Activated CD8-positive, alpha-beta memory T cell treated with anti-CD3 and anti-CD28 coated beads, Interleukin-2, amount 50 U/mL, for 24 hours (primary cell): Measurements from ENCODE around the gene LRRC1.

ENCODE experiments used
- DNase-seq: peaks from one replicate; pipeline ENCODE4 v3.0.0-alpha.2; 2020; ENCODE audit errors: extremely low read depth

LRRC1 gene

GRCh38 chr6:53847796-53848314 is 53.0 kb downstream of the LRRC1 start:
- DNase-seq: no peak

DNA sequence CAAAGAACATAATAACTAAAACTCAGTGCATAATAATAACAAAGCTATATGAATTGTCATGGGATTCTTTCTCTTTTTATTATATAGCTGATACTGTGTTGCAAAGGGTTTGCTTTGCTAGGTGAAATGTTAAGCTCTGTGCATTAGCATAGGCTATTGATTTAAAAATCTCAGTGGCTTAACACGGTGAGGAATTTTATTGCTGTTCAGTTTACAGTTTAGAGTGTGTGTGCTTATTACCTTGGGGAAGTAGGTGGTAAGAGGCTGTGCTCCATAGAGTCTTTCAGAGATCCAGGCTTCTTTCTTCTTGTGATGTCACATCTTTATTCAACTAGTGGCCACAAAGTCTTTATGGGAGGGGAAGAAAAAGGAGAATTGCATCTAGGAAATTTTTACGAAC is 55.7 kb downstream of the LRRC1 start:
- DNase-seq: no peak

- DNase-seq: no peak
These were observed 56.8 kb downstream of the LRRC1 start for GRCh38 chr6:53851561-53851960.

DNA sequence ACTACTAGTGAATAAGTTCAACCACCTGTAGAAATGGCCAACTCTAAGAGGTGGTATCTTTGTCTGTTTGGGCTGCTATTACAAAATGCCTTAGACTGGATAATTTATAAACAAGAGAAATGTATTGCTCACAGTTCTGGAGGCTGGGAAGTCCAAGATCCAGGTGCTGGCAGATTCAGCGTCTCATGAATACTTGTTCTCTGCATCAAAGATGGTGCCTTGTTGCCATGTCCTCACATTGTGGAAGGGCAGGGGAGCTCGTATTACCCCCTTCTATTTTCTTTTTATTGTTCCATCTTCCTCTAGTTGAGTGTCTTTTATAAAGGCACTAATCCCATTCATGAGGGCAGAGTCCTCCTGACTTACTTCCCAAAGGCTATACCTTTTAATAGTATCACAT is 58.0 kb downstream of the LRRC1 start:
- DNase-seq: no peak

- DNase-seq: no peak
These were observed 60.2 kb downstream of the LRRC1 start for GRCh38 chr6:53854843-53855567.

DNA sequence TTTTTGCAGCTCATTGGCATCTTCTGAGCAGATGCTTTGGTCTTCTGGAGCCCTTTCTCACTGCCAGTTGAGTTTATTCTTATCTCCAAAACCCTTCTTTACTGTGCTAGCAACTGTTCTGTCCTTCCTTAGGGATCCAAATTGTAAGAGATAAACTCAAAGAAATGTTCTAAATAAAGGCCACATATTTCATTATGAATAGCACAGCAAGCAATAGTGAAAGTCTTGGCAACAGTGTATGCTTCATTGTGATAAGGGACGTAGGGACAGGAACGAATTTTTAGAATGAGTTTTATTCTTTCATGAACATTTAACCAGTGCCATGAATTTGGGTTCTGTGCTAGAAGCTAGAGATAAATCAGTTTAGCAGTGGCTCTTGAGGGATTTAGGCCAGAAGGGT is 61.1 kb downstream of the LRRC1 start:
- no peak for DNase-seq

GRCh38 chr6:53857318-53858094 is 62.7 kb downstream of the LRRC1 start:
- DNase-seq: no peak

DNA sequence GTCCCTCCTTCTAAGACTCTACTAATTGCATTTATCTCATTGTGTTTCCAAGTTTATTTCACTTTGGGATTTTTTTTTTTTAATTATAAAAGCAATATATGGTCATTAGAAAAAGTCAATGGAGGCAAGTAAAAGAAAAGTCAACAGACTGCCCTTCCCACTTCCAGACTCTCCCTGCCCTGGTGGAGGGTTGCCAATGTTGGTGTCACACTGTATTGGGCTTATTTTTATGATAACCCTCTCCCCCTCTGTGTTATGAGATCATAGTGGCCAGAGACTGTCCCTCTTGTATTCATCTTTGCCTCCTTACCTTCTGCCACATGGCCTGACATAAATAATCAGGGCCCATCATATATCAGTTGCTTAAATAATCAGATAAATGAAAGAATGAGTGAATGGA is 63.4 kb downstream of the LRRC1 start:
- DNase-seq: no peak

DNA sequence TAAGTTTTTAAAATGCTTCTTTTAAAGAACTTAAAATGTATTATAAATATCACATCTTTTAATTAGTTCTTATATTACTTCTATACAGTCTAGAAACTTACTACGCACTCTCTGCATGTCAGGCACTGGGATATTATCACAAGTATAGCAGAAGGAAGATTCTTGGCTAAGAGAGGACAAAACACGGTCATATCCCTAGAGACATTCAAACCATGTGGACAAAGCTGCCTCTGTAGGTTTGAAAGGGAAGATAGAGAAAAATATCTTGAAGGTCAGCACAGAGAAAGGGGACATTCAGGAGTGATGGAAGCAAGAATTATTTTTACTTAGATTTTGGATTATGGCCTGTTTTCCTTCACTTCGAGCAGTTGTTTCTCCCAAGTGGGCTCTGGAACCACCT is 64.1 kb downstream of the LRRC1 start:
- no peak for DNase-seq

DNA sequence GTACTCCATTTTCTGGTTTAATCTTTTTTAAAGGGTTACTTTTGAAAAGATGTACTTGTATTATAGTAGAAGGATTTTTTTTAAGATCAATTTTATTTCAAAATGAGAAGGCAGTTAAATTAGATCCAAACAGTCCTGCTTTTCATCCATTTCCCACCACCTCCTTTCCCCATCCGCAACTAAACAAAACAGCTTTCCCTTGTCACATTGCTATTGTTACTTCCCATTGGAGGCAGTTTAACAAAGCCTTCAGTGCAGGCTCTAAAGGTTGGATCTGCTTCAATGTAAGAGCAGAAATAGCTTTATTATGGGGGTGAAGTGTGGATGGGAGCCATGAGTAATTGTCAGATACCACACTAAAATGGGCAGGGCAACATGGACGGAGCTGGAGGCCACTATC is 65.7 kb downstream of the LRRC1 start:
- no peak for DNase-seq

GRCh38 chr6:53861518-53861917 is 66.7 kb downstream of the LRRC1 start:
- DNase-seq: no peak

DNA sequence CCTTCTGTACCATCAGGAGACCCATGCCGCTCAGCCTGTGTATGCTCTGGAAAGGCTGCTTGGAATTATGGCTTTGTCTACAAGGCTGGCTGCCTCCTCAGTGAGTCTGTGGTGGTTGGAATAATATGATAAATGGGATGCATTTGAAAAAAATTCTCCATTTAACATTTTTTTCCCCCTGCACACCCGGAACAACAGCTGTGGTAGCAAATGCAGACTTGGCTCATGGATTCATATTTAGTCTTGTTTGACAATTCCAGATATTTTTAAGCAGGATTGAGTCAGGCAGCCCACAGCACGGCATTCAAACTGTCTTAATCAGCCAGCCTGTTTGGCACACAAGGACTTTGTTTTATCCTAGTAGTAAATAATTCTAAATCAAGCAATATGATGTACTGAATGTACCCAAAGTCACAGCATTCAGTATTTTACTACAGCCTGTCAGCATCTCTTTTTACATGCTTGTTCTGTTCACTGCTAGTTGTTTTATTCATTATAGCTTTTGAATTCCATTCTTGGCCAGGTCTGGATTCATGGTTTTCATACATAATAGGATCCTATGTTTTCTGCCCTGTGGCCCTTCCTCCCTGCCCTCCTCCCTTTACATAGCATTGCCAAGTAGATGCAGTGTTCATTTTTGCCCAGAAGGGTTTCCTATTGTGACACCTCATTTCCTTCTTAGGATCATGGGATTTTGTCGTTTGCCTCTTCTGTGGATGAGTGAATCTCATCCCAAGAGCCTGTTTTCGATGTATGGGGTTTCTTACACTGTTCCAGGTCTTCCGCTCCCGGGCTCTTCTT is 68.1 kb downstream of the LRRC1 start:
- no peak for DNase-seq

GRCh38 chr6:53864781-53865180 is 70.0 kb downstream of the LRRC1 start:
- no peak for DNase-seq

- no peak for DNase-seq
These were observed 71.4 kb downstream of the LRRC1 start for GRCh38 chr6:53866226-53866625.

- no peak for DNase-seq
These were observed 73.8 kb downstream of the LRRC1 start for GRCh38 chr6:53868626-53869025.

- no peak for DNase-seq
These were observed 75.2 kb downstream of the LRRC1 start for GRCh38 chr6:53869964-53870363.

- no peak for DNase-seq
These were observed 79.1 kb downstream of the LRRC1 start for GRCh38 chr6:53873922-53874321.

DNA sequence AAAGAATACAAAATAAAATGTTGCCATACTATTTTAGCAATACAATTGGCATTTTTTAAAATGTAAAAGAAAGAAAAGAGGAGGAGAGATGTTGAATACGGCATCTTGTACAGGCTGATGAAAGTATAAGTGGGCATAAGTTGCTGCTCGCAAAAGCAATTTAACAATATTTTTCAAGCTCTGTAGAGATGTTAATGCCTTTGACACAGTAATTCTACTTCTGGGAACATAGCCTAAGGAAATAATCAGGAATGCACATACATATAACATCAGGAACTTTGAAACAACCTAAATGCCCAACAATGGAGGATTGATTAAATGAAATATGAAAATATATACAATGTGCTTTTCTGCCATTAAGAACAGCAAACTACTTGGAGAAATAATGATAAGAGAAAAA is 80.2 kb downstream of the LRRC1 start:
- DNase-seq: no peak

GRCh38 chr6:53877151-53877550 is 82.3 kb downstream of the LRRC1 start:
- DNase-seq: no peak

GRCh38 chr6:53878808-53879207 is 84.0 kb downstream of the LRRC1 start:
- no peak for DNase-seq

GRCh38 chr6:53879608-53880007 is 84.8 kb downstream of the LRRC1 start:
- DNase-seq: no peak

GRCh38 chr6:53887316-53887715 is 92.5 kb downstream of the LRRC1 start:
- DNase-seq: no peak
